GM12801 (cell line): Measurements from ENCODE around the gene CLEC3B.

ENCODE experiments used
- CTCF ChIP-seq: IDR thresholded peaks from one replicate; pipeline ENCODE4 v1.5.1; 2011; ENCODE audit warnings: control low read depth; ENCODE audit not compliant: insufficient read length; ENCODE audit errors: extremely low read depth

The CLEC3B gene

GRCh38 chr3:45007091-45007490 lies 19.0 kb upstream of the CLEC3B start:
- TF ChIP-seq CTCF = no peak

- no peak for TF ChIP-seq CTCF
Measured at GRCh38 chr3:45008117-45008516, 18.0 kb upstream of the CLEC3B start.

GRCh38 chr3:45009868-45010267 lies 16.2 kb upstream of the CLEC3B start:
- TF ChIP-seq CTCF = no peak

- no peak for TF ChIP-seq CTCF
Measured at GRCh38 chr3:45010811-45011333, 15.2 kb upstream of the CLEC3B start.

GRCh38 chr3:45011756-45012508 lies 14.2 kb upstream of the CLEC3B start:
- no peak for TF ChIP-seq CTCF

GRCh38 chr3:45012577-45012976 lies 13.5 kb upstream of the CLEC3B start:
- TF ChIP-seq CTCF = no peak

GRCh38 chr3:45016916-45017315 lies 9.2 kb upstream of the CLEC3B start:
- TF ChIP-seq CTCF = no peak
